ENCODE results near the gene COPG2. TPM values are rescaled to one million over a fixed set of nuclear protein-coding genes. Genes with fewer than 3 reads are reported as not detected.

Gene COPG2
- total RNA-seq, 1 experiment from 2014 or later = 50.9 TPM

DNA sequence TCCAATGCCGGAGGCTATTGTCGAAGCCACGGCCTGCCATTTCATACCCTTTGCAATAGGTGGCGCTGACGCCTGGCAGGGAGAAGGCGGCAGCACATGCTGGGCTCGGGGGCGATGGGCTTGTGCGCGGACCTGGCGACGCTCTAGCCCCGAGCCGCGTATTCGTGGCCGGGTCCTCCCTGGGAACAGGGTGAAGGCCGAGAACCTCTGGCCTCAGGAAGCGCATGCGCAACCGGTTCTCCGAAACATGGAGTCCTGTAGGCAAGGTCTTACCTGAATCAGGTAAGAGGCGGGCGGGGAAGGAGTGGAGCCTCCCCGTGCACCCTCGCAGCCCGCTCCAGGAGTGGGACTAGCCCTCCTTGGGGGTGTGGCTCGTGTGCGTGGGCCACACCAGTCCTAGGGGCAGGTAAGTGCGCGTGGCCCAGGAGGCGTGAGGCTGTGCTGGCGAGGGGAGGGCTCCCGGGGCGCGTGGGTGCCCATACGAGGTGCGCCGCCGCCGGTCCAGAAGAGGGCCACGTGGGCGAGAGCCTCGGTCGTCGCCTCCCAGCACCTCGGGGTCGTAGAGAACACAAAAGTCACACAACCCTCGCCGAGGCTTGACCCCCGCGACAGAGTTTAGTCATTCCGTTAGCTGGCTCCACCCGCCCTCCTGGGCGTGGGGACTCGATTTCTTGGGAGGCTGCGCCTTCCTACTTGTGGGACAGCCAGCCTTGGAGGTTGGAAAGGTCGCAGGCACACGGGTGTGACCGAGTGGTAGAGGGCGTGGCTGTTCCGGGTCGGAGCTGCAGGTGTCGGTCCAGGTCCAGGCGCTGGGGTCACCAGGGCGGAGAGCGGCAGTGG is 182.2 kb downstream of the COPG2 start (continued):
- peak; percentile 82 for TF ChIP-seq ZNF281 (CRISPR knock-in tag; IDR thresholded peaks at IDR 0.05)
- TF ChIP-seq JAZF1 (CRISPR knock-in tag; IDR thresholded peaks at IDR 0.05) = no peak
- TF ChIP-seq E2F4 (CRISPR knock-in tag; IDR thresholded peaks at IDR 0.05; ENCODE audit: borderline replicate concordance, low read depth) = peak; percentile 72; the same call in 1 of the 2 replicates
- TF ChIP-seq PRRX2 (CRISPR knock-in tag; IDR thresholded peaks at IDR 0.05) = no peak
- TF ChIP-seq NFE2L1 (CRISPR knock-in tag; IDR thresholded peaks at IDR 0.05) = peak; percentile 12; the same call in 1 of the 2 replicates
- no peak for TF ChIP-seq GTF2I (CRISPR knock-in tag; conservative IDR thresholded peaks at IDR 0.05)
- TF ChIP-seq SOX15 (CRISPR knock-in tag; IDR thresholded peaks at IDR 0.05) = no peak
- TF ChIP-seq, protein P1, sequence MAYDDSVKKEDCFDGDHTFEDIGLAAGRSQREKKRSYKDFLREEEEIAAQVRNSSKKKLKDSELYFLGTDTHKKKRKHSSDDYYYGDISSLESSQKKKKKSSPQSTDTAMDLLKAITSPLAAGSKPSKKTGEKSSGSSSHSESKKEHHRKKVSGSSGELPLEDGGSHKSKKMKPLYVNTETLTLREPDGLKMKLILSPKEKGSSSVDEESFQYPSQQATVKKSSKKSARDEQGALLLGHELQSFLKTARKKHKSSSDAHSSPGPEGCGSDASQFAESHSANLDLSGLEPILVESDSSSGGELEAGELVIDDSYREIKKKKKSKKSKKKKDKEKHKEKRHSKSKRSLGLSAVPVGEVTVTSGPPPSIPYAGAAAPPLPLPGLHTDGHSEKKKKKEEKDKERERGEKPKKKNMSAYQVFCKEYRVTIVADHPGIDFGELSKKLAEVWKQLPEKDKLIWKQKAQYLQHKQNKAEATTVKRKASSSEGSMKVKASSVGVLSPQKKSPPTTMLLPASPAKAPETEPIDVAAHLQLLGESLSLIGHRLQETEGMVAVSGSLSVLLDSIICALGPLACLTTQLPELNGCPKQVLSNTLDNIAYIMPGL (CRISPR knock-in tag; IDR thresholded peaks at IDR 0.05) = peak; percentile 86
- TF ChIP-seq MXD4 (CRISPR knock-in tag; IDR thresholded peaks at IDR 0.05; ENCODE audit: borderline replicate concordance) = no peak
- TF ChIP-seq E2F1 (CRISPR knock-in tag; IDR thresholded peaks at IDR 0.05) = 0 out of 2 replicates have a peak, but pooled peaks have one; percentile 37
- no peak for TF ChIP-seq CBFB (CRISPR knock-in tag; IDR thresholded peaks at IDR 0.05; ENCODE audit: low read depth)
- TF ChIP-seq, protein P2, sequence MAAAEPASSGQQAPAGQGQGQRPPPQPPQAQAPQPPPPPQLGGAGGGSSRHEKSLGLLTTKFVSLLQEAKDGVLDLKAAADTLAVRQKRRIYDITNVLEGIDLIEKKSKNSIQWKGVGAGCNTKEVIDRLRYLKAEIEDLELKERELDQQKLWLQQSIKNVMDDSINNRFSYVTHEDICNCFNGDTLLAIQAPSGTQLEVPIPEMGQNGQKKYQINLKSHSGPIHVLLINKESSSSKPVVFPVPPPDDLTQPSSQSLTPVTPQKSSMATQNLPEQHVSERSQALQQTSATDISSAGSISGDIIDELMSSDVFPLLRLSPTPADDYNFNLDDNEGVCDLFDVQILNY (CRISPR knock-in tag; IDR thresholded peaks at IDR 0.05) = peak; percentile 66
- TF ChIP-seq ETV6 (CRISPR knock-in tag; IDR thresholded peaks at IDR 0.05) = peak; percentile 93; the same call in 1 of the 2 replicates
- TF ChIP-seq ATF1 (CRISPR knock-in tag; IDR thresholded peaks at IDR 0.05) = no peak
- TF ChIP-seq TEAD1 (CRISPR knock-in tag; IDR thresholded peaks at IDR 0.05) = peak; percentile 89; the same call in 1 of the 2 replicates
- peak; percentile 92 for TF ChIP-seq FOXK1 (CRISPR knock-in tag; IDR thresholded peaks at IDR 0.05)
- TF ChIP-seq FOXP4 (CRISPR knock-in tag; IDR thresholded peaks at IDR 0.05) = peak; percentile 94
- TF ChIP-seq PRDM15 (CRISPR knock-in tag; IDR thresholded peaks at IDR 0.05) = 0 out of 2 replicates have a peak, but pooled peaks have one; percentile 15
- TF ChIP-seq CREM (CRISPR knock-in tag; IDR thresholded peaks at IDR 0.05) = no peak; the same call in 1 of the 2 replicates
- no peak for TF ChIP-seq ZNF396 (CRISPR knock-in tag; IDR thresholded peaks at IDR 0.05; ENCODE audit: borderline replicate concordance)
- peak; percentile 57; the same call in 1 of the 2 replicates for TF ChIP-seq USF1 (CRISPR knock-in tag; IDR thresholded peaks at IDR 0.05)
- peak; percentile 90; the same call in 1 of the 2 replicates for TF ChIP-seq ZNF232 (CRISPR knock-in tag; IDR thresholded peaks at IDR 0.05)
- TF ChIP-seq GABPB1 (CRISPR knock-in tag; IDR thresholded peaks at IDR 0.05) = peak; percentile 50
